ENCODE results near the gene SKA1. TPM values are rescaled to one million over a fixed set of nuclear protein-coding genes. Genes with fewer than 3 reads are reported as not detected.

The SKA1 gene
- total RNA-seq, 3 donors from 2014 or later (not counting 1 experiment from before 2014, with no cell fraction given): 1.1 to 1.2 (median 1.2) TPM

DNA sequence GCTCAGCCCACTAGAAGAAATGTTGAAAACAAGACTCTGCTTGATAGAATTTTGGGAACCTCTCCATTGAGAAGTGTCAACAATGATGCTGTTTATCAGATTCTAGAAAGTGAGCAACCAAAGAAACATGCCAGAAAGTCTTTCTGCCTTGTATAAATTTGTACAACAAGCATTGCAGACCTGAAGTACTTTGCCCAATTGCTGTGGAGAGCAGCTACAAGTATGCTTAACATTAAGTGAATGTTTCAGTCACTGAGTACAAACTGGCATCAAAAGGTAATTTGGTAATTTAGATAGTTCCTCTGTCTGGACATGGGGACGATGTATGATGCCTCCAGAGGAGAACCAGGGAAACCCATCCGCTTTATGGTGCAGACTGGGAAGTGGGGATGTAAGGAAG is 33.4 kb upstream of the SKA1 start:
- WGBS (ENCODE audit: insufficient coverage): 80% methylated on average over 2 of the region's 2 CpGs
- ATAC-seq: no peak
- no peak for DNase-seq
- Histone ChIP-seq H3K36me3 (ENCODE audit: control insufficient read depth, insufficient read depth, low read length) (no peaks in the 10 kb centered on the region), H3K27ac (ENCODE audit: low read length) (no peak overlapping the region), H3K4me3 (ENCODE audit: low read length) (no peak overlapping the region), H3K27me3 (ENCODE audit: control insufficient read depth, insufficient read depth, low read length) (no peaks in the 10 kb centered on the region), H3K4me1 (ENCODE audit: control insufficient read depth, insufficient read depth, low read length) (no peaks in the 10 kb centered on the region), H3K9me3 (ENCODE audit: control insufficient read depth, insufficient read depth, low read length) (no peaks in the 10 kb centered on the region)
- H3K4me1 Mint-ChIP-seq: no peaks in the 10 kb centered on the region
- TF ChIP-seq, protein P1, sequence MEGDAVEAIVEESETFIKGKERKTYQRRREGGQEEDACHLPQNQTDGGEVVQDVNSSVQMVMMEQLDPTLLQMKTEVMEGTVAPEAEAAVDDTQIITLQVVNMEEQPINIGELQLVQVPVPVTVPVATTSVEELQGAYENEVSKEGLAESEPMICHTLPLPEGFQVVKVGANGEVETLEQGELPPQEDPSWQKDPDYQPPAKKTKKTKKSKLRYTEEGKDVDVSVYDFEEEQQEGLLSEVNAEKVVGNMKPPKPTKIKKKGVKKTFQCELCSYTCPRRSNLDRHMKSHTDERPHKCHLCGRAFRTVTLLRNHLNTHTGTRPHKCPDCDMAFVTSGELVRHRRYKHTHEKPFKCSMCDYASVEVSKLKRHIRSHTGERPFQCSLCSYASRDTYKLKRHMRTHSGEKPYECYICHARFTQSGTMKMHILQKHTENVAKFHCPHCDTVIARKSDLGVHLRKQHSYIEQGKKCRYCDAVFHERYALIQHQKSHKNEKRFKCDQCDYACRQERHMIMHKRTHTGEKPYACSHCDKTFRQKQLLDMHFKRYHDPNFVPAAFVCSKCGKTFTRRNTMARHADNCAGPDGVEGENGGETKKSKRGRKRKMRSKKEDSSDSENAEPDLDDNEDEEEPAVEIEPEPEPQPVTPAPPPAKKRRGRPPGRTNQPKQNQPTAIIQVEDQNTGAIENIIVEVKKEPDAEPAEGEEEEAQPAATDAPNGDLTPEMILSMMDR (IDR thresholded peaks at IDR 0.05): no peak
- no peaks in the 10 kb centered on the region for H3K36me3 Mint-ChIP-seq
- no peaks in the 10 kb centered on the region for H3K9me3 Mint-ChIP-seq
- intact Hi-C loops (cut with micrococcal nuclease): no loop called here
- no peak overlapping the region for H3K27ac Mint-ChIP-seq
- H3K27me3 Mint-ChIP-seq (ENCODE audit: low read depth in 2 of 2): peaks cover 5 to 21% of the 10 kb centered on the region in 2 donors
- no peak overlapping the region for H3K4me3 Mint-ChIP-seq

DNA sequence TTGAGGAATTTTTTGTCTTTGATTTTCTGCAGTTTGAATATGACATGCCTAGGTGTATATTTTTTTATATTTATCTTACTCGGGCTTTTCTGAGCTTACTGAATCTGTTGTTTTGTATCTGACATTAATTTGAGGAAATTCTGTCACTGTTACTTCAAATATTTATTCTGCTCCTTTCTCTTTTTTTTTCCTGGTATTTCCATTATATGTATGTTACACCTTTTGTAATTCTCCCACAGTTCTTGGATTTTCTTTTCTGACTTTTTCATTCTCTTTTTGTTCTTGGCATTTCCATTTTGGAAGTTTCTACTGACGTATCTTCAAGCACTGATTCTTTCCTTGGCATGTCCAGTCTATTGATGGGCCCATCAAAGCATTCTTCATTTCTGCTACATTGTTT is 24.1 kb upstream of the SKA1 start:
- no peak overlapping the region for H3K27ac Mint-ChIP-seq
- ATAC-seq (no peak), DNase-seq (no peak)
- peaks cover 16 to 43% of the 10 kb centered on the region in 2 donors for H3K27me3 Mint-ChIP-seq (ENCODE audit: low read depth in 2 of 2)
- 90% methylated on average over 1 of the region's 2 CpGs for WGBS (ENCODE audit: insufficient coverage)
- TF ChIP-seq, protein P1 (IDR thresholded peaks at IDR 0.05): no peak
- peaks cover 2% of the 10 kb centered on the region for H3K27me3 ChIP-seq (ENCODE audit: control insufficient read depth, insufficient read depth, low read length)
- H3K9me3 Mint-ChIP-seq: no peaks in the 10 kb centered on the region
- intact Hi-C loops (cut with micrococcal nuclease): no loop called here
- H3K9me3 ChIP-seq (ENCODE audit: control insufficient read depth, insufficient read depth, low read length): no peaks in the 10 kb centered on the region
- H3K4me3 ChIP-seq (ENCODE audit: low read length): no peak overlapping the region
- no peak overlapping the region for H3K27ac ChIP-seq (ENCODE audit: low read length)
- H3K4me3 Mint-ChIP-seq: no peak overlapping the region
- H3K4me1 Mint-ChIP-seq: no peaks in the 10 kb centered on the region
- no peaks in the 10 kb centered on the region for H3K36me3 ChIP-seq (ENCODE audit: control insufficient read depth, insufficient read depth, low read length)
- no peaks in the 10 kb centered on the region for H3K4me1 ChIP-seq (ENCODE audit: control insufficient read depth, insufficient read depth, low read length)
- H3K36me3 Mint-ChIP-seq: no peaks in the 10 kb centered on the region

DNA sequence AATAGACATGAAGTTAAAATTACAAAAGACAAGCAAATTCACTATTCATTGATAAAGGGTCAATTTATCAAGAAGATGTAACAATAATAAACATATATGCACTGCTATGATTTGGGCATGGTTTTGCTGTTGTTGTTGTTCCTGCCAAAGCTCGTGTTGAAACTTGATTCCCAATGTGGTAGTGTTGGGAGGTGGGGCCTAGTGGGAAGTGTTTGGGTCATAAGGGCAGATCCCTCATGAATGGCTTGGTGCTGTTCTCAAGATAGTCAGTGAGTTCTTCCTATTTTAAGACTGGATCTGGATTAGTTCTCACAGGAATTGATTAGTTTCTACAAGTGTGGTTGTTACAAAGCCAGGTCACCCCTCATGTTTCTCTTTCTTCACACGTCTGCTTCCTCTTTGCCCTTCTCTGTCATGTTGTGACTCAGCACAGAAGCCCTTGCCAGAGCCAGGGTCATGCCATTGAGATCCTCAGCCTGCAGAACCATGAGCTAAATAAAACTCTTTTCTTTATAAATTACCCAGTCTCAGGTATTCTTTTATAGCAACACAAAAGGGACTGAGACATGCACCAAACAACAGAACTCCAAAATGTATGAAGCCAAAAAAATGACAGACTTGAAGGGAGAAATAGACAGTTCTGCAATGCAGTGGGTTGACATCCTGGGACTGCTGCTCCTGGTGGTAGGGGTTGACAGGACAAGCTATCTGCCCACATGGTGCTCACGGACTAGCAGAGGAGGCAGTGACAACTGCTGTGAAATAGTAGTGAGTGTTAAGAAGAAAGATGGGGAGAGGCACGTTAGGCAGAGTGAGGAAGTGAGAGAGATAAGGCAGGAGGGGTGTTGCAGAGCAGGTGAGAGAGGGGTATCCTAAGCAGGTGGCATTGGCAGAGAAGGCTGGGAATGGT is 18.6 kb upstream of the SKA1 start:
- intact Hi-C loops (cut with micrococcal nuclease): loop anchor here (5.0 kb wide), 2 partner anchors 89 to 1679 kb away; partner anchors contain the start of gene CFAP53
- peak overlapping the region in 1 of 2 donors; percentile 14 for H3K27ac Mint-ChIP-seq
- Histone ChIP-seq H3K9me3 (ENCODE audit: control insufficient read depth, insufficient read depth, low read length) (no peaks in the 10 kb centered on the region), H3K36me3 (ENCODE audit: control insufficient read depth, insufficient read depth, low read length) (no peaks in the 10 kb centered on the region), H3K4me1 (ENCODE audit: control insufficient read depth, insufficient read depth, low read length) (peaks cover 6% of the 10 kb centered on the region), H3K27me3 (ENCODE audit: control insufficient read depth, insufficient read depth, low read length) (peaks cover 2% of the 10 kb centered on the region), H3K27ac (ENCODE audit: low read length) (no peak overlapping the region), H3K4me3 (ENCODE audit: low read length) (no peak overlapping the region)
- 31% methylated on average over 4 of the region's 4 CpGs for WGBS (ENCODE audit: insufficient coverage)
- H3K27me3 Mint-ChIP-seq (ENCODE audit: low read depth in 2 of 2): peaks cover 12 to 36% of the 10 kb centered on the region in 2 donors
- peak in 2 of 3 donors; percentile 25 to 54 for ATAC-seq
- peak in 1 of 2 donors; percentile 31 for DNase-seq
- H3K4me1 Mint-ChIP-seq: peaks cover 5 to 7% of the 10 kb centered on the region in 2 donors
- TF ChIP-seq, protein P1 (IDR thresholded peaks at IDR 0.05): no peak
- no peak overlapping the region for H3K4me3 Mint-ChIP-seq
- H3K9me3 Mint-ChIP-seq: no peaks in the 10 kb centered on the region
- no peaks in the 10 kb centered on the region for H3K36me3 Mint-ChIP-seq

All from natural killer cell (primary cell).